Spleen (tissue), 11 donors: ENCODE measurements around the gene UNC93A. TPM values are rescaled to one million over a fixed set of nuclear protein-coding genes. Genes with fewer than 3 reads are reported as not detected.

ENCODE experiments used
- DNase-seq: peaks from one replicate; pipeline ENCODE4 v3.0.0-alpha.2; 2020
- H3K27ac ChIP-seq, 8 donors: fragments of 200-600 bp; sonication (generic) in 7 of 8; 1 replicate in 4 of 8; 2 replicates in 4 of 8; pipeline versions ENCODE4 v1.5.0 to v1.8.0; 2016 to 2021; ENCODE audit warnings: inconsistent platforms in 4 of 8, mild to moderate bottlenecking in 4 of 8, moderate library complexity in 1 of 8
- H3K27me3 ChIP-seq, 7 donors: fragments of 200-600 bp; sonication (generic) in 6 of 7; replicated peaks in 1 of 7; 1 replicate in 4 of 7; 2 replicates in 3 of 7; pipeline versions ENCODE4 v1.5.0 to v1.8.0; 2016 to 2021; ENCODE audit warnings: inconsistent platforms in 3 of 7, mild to moderate bottlenecking in 1 of 7
- H3K36me3 ChIP-seq, 6 donors: fragments of 200-600 bp; sonication (generic) in 5 of 6; 1 replicate in 4 of 6; 2 replicates in 2 of 6; pipeline versions ENCODE4 v1.5.0 to v1.8.0; 2016 to 2021; ENCODE audit warnings: inconsistent platforms in 2 of 6
- H3K4me1 ChIP-seq, 6 donors: fragments of 200-600 bp; sonication (generic) in 5 of 6; 1 replicate in 3 of 6; 2 replicates in 3 of 6; pipeline versions ENCODE4 v1.5.0 to v1.8.0; 2016 to 2021; ENCODE audit warnings: inconsistent platforms in 3 of 6
- H3K4me3 ChIP-seq, 8 donors: fragments of 200-600 bp; sonication (generic) in 7 of 8; 1 replicate in 4 of 8; 2 replicates in 4 of 8; pipeline versions ENCODE4 v1.5.0 to v1.8.0; 2016 to 2021; ENCODE audit warnings: inconsistent platforms in 4 of 8, mild to moderate bottlenecking in 4 of 8, moderate library complexity in 2 of 8
- H3K9me3 ChIP-seq, 8 donors: fragments of 200-600 bp; sonication (generic) in 7 of 8; 1 replicate in 4 of 8; 2 replicates in 4 of 8; pipeline versions ENCODE4 v1.5.0 to v1.8.0; 2016 to 2021; ENCODE audit warnings: inconsistent platforms in 4 of 8
- POLR2A ChIP-seq, 3 donors: fragments of 450-650 bp; IDR thresholded peaks; one replicate each; pipeline ENCODE4 v1.5.1; 2017; ENCODE audit warnings: antibody characterized with exemption in 3 of 3, mild to moderate bottlenecking in 1 of 3
- POLR2AphosphoS5 ChIP-seq, 3 donors: sonication (generic); formaldehyde crosslinking; IDR thresholded peaks; one replicate each; pipeline ENCODE4 v1.5.1; 2017; ENCODE audit warnings: antibody characterized with exemption in 3 of 3
- WGBS, 5 donors: extraction: QIAGEN DNeasy Blood & Tissue Kit in 3 of 5; methylation state at CpG; one replicate each; pipeline versions ENCODE4 v1.1.5 to v1.1.7; 2013 to 2018; 5-methylcytosine and 5-hydroxymethylcytosine counted together
- intact Hi-C: fragments of 100-400 bp; cut with DNase I; formaldehyde crosslinking; loops from one replicate; pipeline ENCODE4 v1.15.0; 2023; ENCODE audit warnings: low total_unique reads
- polyA plus RNA-seq, 3 donors: library from polyadenylated mRNA; stranded (reverse); fragments of 200-250 nt; gene quantifications; one replicate each; pipeline ENCODE4 v1.2.1, GENCODE V29; 2013
- total RNA-seq, 7 donors: library from RNA; depleted of rRNA in 3 of 7; stranded (reverse); fragments of >200 nt in 3 of 7; fragmentation: NEBNext Ultra II Directional in 4 of 7; extraction: Animal tissue kit (Norgen Biotek cat#: 25700) in 4 of 7; gene quantifications; one replicate each; pipeline versions ENCODE4 v1.1.0 to v1.2.1, GENCODE V29; 2016 to 2021
- TF ChIP-seq, protein P1 (sequence below), 11 experiments: fragments of 200-600 bp in 7 of 11; fragments of 450-650 bp in 4 of 11; sonication (generic) in 4 of 11; IDR thresholded peaks in 8 of 11; conservative IDR thresholded peaks in 3 of 11; 1 replicate in 7 of 11; 2 replicates in 4 of 11; pipeline versions ENCODE4 v1.4.0 to v1.8.0; 2016 to 2021; ENCODE audit warnings: antibody characterized with exemption in 11 of 11, inconsistent platforms in 4 of 11, mild to moderate bottlenecking in 1 of 11
- donor health status: healthy with polysubstance abuse.
- donor health status: DM: no; HTN: no; CAD: no; lungs with moderate emphysema.
- donor health status: DM: no; HTN: no; CAD: no.
- donor health status: Bipolar disorder and iron deficiency.
- donor health status: healthy.
- donor health status: DM: no; HTN: no; CAD: no.
- donor health status: DM: yes; HTN: yes; CAD: no.

UNC93A gene
- total and polyA plus RNA-seq, 10 donors = not detected

DNA sequence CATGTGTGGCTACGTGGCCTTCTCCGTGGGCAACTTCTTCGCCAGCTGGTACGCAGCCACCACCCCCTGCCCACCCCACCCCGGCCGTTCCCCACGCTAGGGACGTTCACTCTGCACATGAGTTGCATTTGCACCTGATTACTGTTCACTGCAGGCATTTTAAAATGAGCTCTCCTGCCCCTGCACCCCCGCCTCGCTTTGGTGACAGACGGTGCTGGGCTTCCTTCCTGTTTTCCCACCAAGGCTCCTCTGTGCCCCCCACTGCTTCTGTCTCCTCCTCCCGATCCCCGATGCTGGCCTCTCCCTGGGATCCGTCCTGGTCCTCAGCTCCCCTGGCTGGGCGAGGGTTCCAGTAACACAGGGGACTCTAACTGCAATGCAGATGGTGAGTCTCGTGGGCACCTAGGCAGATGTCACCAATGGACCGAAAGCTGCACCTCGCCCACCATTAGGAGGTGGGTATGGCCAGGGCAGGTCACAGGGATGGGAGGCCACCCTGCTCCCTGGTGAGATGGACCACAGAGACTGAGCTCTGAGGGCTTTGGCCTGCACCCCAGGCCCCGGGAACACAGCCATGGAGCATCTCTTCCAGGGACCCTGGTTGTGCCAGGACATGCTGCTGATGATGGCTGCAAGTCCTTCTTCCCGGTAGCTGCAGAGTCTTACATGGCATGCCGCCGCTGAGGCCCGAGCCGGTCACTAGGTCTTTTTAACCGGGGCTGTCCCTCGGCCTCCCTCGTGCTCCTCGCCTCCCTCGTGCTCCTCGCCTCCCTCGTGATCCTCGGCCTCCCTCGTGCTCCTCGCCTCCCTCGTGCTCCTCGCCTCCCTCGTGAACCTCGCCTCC is 3.8 kb downstream of the UNC93A start:
- Histone ChIP-seq H3K36me3 (no peaks in the 10 kb centered on the region), H3K27me3 (peaks cover 0 to 9% (median 0%) of the 10 kb centered on the region in 7 donors), H3K4me3 (no peak overlapping the region), H3K4me1 (no peaks in the 10 kb centered on the region), H3K9me3 (no peaks in the 10 kb centered on the region), H3K27ac (no peak overlapping the region)
- intact Hi-C loops = loop anchor here (10.0 kb wide), 1 partner anchor 70 kb away; no protein-coding TSS in a partner anchor
- TF ChIP-seq POLR2A (IDR thresholded peaks at IDR 0.05) (no peak), POLR2AphosphoS5 (IDR thresholded peaks at IDR 0.05) (no peak)
- WGBS, 5 donors = 85 to 87% (median 86%) methylated on average over 32 to 38 of the region's 38 CpGs
- peak; percentile 56 for DNase-seq

DNA sequence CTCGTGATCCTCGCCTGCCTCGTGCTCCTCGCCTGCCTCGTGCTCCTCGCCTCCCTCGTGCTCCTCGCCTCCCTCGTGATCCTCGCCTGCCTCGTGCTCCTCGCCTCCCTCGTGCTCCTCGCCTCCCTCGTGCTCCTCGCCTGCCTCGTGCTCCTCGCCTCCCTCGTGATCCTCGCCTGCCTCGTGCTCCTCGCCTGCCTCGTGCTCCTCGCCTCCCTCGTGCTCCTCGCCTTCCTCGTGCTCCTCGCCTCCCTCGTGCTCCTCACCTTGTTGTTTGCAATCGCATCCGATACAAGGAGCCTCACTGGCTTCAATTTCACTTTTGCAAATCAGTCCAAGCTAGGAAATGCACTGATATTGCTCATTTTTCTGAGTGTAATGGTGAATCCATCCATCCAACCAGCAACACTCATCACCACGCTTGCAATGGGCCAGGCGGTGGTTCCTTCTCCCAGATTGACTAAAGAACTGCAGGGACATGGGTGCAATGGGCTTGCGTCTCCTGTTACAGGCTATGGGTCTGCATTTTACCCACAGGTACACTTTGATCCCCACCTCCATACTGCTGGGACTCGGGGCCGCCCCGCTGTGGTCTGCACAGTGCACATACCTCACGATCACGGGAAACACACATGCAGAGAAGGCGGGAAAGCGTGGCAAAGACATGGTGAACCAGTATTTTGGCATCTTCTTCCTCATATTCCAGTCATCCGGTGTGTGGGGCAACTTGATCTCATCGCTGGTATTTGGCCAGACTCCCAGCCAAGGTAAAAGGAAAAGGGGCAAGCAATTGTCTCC is 4.6 kb downstream of the UNC93A start:
- intact Hi-C loops = loop anchor here (10.0 kb wide), 1 partner anchor 71 kb away; no protein-coding TSS in a partner anchor
- peak; percentile 70 for DNase-seq
- TF ChIP-seq, protein P1, sequence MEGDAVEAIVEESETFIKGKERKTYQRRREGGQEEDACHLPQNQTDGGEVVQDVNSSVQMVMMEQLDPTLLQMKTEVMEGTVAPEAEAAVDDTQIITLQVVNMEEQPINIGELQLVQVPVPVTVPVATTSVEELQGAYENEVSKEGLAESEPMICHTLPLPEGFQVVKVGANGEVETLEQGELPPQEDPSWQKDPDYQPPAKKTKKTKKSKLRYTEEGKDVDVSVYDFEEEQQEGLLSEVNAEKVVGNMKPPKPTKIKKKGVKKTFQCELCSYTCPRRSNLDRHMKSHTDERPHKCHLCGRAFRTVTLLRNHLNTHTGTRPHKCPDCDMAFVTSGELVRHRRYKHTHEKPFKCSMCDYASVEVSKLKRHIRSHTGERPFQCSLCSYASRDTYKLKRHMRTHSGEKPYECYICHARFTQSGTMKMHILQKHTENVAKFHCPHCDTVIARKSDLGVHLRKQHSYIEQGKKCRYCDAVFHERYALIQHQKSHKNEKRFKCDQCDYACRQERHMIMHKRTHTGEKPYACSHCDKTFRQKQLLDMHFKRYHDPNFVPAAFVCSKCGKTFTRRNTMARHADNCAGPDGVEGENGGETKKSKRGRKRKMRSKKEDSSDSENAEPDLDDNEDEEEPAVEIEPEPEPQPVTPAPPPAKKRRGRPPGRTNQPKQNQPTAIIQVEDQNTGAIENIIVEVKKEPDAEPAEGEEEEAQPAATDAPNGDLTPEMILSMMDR (IDR thresholded peaks at IDR 0.05 in 8 of 11, conservative IDR thresholded peaks at IDR 0.05 in 3 of 11) = no peak

DNA sequence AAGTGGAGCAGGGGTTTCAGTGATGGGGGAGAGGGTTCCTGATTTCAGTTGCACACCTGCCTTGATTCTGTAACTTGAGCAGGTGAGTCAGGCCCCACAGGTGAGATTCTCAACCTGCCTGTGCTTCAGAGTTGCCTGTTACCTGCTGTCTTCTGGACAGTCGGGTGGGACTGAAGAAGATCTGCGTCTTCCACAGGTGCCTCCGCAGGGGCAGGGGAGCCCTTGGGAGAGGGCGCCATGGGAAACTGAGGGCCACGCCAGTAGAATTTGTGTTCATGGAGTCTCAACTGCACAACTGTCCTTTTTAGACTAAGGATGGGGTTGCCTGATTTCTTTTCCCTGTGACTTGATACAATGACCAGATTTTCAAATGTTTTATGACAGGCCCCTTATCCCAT is 5.2 kb downstream of the UNC93A start:
- DNase-seq = peak; percentile 46
- Histone ChIP-seq H3K9me3 (no peaks in the 10 kb centered on the region), H3K4me1 (no peaks in the 10 kb centered on the region), H3K27me3 (peaks cover 0 to 9% (median 0%) of the 10 kb centered on the region in 7 donors), H3K27ac (no peak overlapping the region), H3K36me3 (no peaks in the 10 kb centered on the region), H3K4me3 (no peak overlapping the region)
- no peak for TF ChIP-seq POLR2A (IDR thresholded peaks at IDR 0.05)
- TF ChIP-seq POLR2AphosphoS5 (IDR thresholded peaks at IDR 0.05) = no peak
- TF ChIP-seq, protein P1 (IDR thresholded peaks at IDR 0.05 in 8 of 11, conservative IDR thresholded peaks at IDR 0.05 in 3 of 11) = no peak
- intact Hi-C loops = loop anchor here (10.0 kb wide), 1 partner anchor 71 kb away; no protein-coding TSS in a partner anchor
- 85 to 97% (median 97%) methylated on average over 5 of the region's 5 CpGs for whole genome bisulfite sequencing, 5 donors

More for the DNA sequence above, 4.6 kb downstream of the UNC93A start:
- no peak overlapping the region for H3K4me3 ChIP-seq
- H3K36me3 ChIP-seq = no peaks in the 10 kb centered on the region
- no peaks in the 10 kb centered on the region for H3K9me3 ChIP-seq
- peaks cover 0 to 9% (median 0%) of the 10 kb centered on the region in 7 donors for H3K27me3 ChIP-seq
- no peak overlapping the region for H3K27ac ChIP-seq
- WGBS, 5 donors = 93 to 97% (median 94%) methylated on average over 23 to 43 of the region's 43 CpGs
- no peaks in the 10 kb centered on the region for H3K4me1 ChIP-seq

GRCh38 chr6:167296902-167297301 is 5.8 kb downstream of the UNC93A start:
- Histone ChIP-seq H3K4me3 (no peak overlapping the region), H3K4me1 (no peaks in the 10 kb centered on the region), H3K36me3 (no peaks in the 10 kb centered on the region), H3K27me3 (peaks cover 0 to 3% (median 0%) of the 10 kb centered on the region in 7 donors), H3K27ac (no peak overlapping the region), H3K9me3 (no peaks in the 10 kb centered on the region)
- WGBS, 5 donors = 70 to 87% (median 82%) methylated on average over 7 of the region's 7 CpGs
- intact Hi-C loops = loop anchor here (10.0 kb wide), 1 partner anchor 72 kb away; no protein-coding TSS in a partner anchor
- peak; percentile 23 for DNase-seq
- TF ChIP-seq, protein P1 (IDR thresholded peaks at IDR 0.05 in 8 of 11, conservative IDR thresholded peaks at IDR 0.05 in 3 of 11) = no peak
- TF ChIP-seq POLR2AphosphoS5 (IDR thresholded peaks at IDR 0.05) (no peak), POLR2A (IDR thresholded peaks at IDR 0.05) (no peak)
